MM.1S (cell line): ENCODE results near the gene KCNJ18.
"Not testable (repeated sequence)": the region's sequence is repeated elsewhere in the genome, so short reads cannot be mapped to it uniquely, and the experiment has no call there.

Source experiments
- DNase-seq: peaks from one replicate; pipeline ENCODE4 v3.0.0-alpha.2; 2015
- H2AFZ ChIP-seq: fragments of 300-600 bp; sonication (generic); 2 replicates; pipeline ENCODE4 v1.6.0; 2016; ENCODE audit warnings: antibody characterized with exemption, low read length
- H3F3A ChIP-seq: fragments of 300-600 bp; sonication (generic); 2 replicates; pipeline ENCODE4 v1.6.1; 2016; ENCODE audit warnings: mild to moderate bottlenecking, antibody characterized with exemption, low read length, moderate library complexity, mixed read lengths; ENCODE audit not compliant: insufficient read depth
- H3K27ac ChIP-seq: fragments of 300-600 bp; sonication (generic); 2 replicates; pipeline ENCODE4 v1.5.1; 2016; ENCODE audit warnings: mild to moderate bottlenecking, low read length
- H3K27me3 ChIP-seq: fragments of 300-600 bp; sonication (generic); replicated peaks from 2 replicates; pipeline ENCODE4 v1.6.0; 2016; ENCODE audit warnings: low read length; ENCODE audit not compliant: insufficient read depth
- H3K36me3 ChIP-seq: fragments of 300-600 bp; sonication (generic); replicated peaks from 2 replicates; pipeline ENCODE4 v1.6.1; 2016; ENCODE audit warnings: mild to moderate bottlenecking, low read length, mixed read lengths; ENCODE audit not compliant: insufficient read depth
- H3K4me1 ChIP-seq: fragments of 300-600 bp; sonication (generic); 2 replicates; pipeline ENCODE4 v1.6.1; 2016; ENCODE audit warnings: low read length, mixed read lengths
- H3K4me2 ChIP-seq: fragments of 300-600 bp; sonication (generic); 2 replicates; pipeline ENCODE4 v1.6.0; 2016; ENCODE audit warnings: low read depth, low read length
- H3K4me3 ChIP-seq: fragments of 300-600 bp; sonication (generic); 2 replicates; pipeline ENCODE4 v1.5.1; 2016; ENCODE audit warnings: low read length, mixed read lengths
- H3K79me2 ChIP-seq: fragments of 300-600 bp; sonication (generic); 2 replicates; pipeline ENCODE4 v1.6.1; 2016; ENCODE audit warnings: mixed run types, low read length, mixed read lengths
- H3K9ac ChIP-seq: fragments of 300-600 bp; sonication (generic); 2 replicates; pipeline ENCODE4 v1.6.1; 2016; ENCODE audit warnings: low read length, mixed read lengths
- H3K9me2 ChIP-seq: fragments of 300-600 bp; sonication (generic); replicated peaks from 2 replicates; pipeline ENCODE4 v1.6.1; 2016; ENCODE audit warnings: mild to moderate bottlenecking, low read length, mixed read lengths; ENCODE audit not compliant: insufficient read depth
- H3K9me3 ChIP-seq: fragments of 300-600 bp; sonication (generic); replicated peaks from 2 replicates; pipeline ENCODE4 v1.6.1; 2016; ENCODE audit warnings: mild to moderate bottlenecking, low read length, mixed read lengths; ENCODE audit not compliant: insufficient read depth
- H4K20me1 ChIP-seq: fragments of 300-600 bp; sonication (generic); 2 replicates; pipeline ENCODE4 v1.6.1; 2016; ENCODE audit warnings: mild to moderate bottlenecking, low read length, moderate library complexity, mixed read lengths; ENCODE audit not compliant: insufficient read depth
- EZH2 ChIP-seq: fragments of 300-600 bp; sonication (generic); optimal IDR thresholded peaks from 2 replicates; pipeline ENCODE3; 2017; ENCODE audit warnings: low read depth, mild to moderate bottlenecking, antibody characterized with exemption, low read length, mixed read lengths
- EZH2phosphoT487 ChIP-seq: fragments of 300-600 bp; sonication (generic); IDR thresholded peaks from 2 replicates; pipeline ENCODE4 v1.6.1; 2018; ENCODE audit warnings: antibody characterized with exemption, low read length
- TF ChIP-seq, protein P1 (sequence below): fragments of 300-600 bp; sonication (generic); IDR thresholded peaks from 2 replicates; pipeline ENCODE4 v1.5.1; 2016; ENCODE audit warnings: antibody characterized with exemption, low read length, mixed read lengths

KCNJ18 gene

DNA sequence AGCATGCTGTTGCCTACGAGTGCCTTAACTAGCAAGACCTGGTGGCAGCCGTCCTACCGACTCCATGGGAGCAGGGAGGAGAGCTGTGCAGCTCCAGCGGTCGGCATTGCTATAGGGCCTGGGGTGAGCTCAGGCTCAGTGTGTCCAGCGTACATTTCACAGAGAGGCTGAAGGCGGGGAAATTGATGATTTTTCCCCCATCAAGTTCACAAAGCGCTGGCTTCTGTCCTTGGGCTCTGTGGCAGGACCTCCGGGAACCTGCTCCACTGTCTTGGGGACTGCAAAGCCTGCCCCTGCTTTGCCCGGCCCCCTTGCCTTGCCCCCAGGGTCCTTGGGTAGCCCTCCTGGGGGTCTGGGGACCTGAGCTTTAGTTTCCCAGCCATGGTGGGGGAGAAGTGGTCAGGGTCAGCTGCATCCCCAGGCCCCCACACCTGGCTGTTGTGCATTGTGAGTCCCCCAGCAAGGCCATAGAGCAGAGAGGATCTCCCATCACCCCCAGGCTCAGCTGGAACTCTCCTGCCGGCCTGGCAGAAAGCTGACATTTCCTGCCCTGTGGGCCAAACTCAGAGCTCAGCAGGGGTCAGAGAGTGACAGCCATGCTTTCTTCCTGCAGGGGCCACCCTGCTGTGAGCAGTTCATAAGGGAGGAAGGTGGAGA, 3.9 kb upstream of the KCNJ18 start:
- Histone ChIP-seq H3K79me2 (no peaks in the 10 kb centered on the region), H3K9me3 (no peaks in the 10 kb centered on the region), H3K4me2 (no peak overlapping the region), H3F3A (no peaks in the 10 kb centered on the region), H3K9me2 (no peaks in the 10 kb centered on the region), H2AFZ (no peak overlapping the region), H3K27ac (no peak overlapping the region), H4K20me1 (no peaks in the 10 kb centered on the region), H3K4me1 (no peaks in the 10 kb centered on the region), H3K9ac (no peak overlapping the region), H3K36me3 (no peaks in the 10 kb centered on the region), H3K27me3 (no peaks in the 10 kb centered on the region), H3K4me3 (no peak overlapping the region)
- TF ChIP-seq EZH2phosphoT487, result no peak
- TF ChIP-seq, protein P1, sequence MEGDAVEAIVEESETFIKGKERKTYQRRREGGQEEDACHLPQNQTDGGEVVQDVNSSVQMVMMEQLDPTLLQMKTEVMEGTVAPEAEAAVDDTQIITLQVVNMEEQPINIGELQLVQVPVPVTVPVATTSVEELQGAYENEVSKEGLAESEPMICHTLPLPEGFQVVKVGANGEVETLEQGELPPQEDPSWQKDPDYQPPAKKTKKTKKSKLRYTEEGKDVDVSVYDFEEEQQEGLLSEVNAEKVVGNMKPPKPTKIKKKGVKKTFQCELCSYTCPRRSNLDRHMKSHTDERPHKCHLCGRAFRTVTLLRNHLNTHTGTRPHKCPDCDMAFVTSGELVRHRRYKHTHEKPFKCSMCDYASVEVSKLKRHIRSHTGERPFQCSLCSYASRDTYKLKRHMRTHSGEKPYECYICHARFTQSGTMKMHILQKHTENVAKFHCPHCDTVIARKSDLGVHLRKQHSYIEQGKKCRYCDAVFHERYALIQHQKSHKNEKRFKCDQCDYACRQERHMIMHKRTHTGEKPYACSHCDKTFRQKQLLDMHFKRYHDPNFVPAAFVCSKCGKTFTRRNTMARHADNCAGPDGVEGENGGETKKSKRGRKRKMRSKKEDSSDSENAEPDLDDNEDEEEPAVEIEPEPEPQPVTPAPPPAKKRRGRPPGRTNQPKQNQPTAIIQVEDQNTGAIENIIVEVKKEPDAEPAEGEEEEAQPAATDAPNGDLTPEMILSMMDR, result no peak
- DNase-seq, result no peak

DNA sequence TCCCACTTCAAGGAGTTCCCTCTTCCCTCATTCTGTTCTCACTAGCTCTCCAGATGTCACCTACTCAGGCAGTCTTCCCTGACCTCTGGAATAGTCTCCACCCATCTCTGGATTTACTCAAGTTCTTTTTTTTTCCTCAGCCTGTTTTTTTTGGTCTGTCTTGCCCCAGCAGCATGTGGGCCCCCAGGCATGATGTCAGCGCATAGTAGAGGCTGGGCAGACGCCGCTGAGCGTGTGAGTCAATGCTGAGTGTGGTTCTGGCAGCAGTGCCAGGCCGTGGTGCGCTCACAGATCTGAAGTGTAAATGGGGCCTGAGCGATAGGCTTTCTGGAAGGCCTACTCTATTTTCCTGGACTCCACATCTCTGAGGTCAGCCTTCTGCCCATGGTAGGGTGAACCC, 2.7 kb upstream of the KCNJ18 start:
- Histone ChIP-seq H3K27me3 (no peaks in the 10 kb centered on the region), H3K79me2 (no peaks in the 10 kb centered on the region), H3K36me3 (no peaks in the 10 kb centered on the region), H3K4me1 (no peaks in the 10 kb centered on the region), H3K27ac (no peak overlapping the region), H2AFZ (no peak overlapping the region), H3F3A (no peaks in the 10 kb centered on the region), H3K9me3 (no peaks in the 10 kb centered on the region), H3K9me2 (no peaks in the 10 kb centered on the region), H3K9ac (no peak overlapping the region), H4K20me1 (no peaks in the 10 kb centered on the region), H3K4me3 (no peak overlapping the region), H3K4me2 (no peak overlapping the region)
- TF ChIP-seq EZH2phosphoT487 (no peak), EZH2 (no peak)
- TF ChIP-seq, protein P1, result no peak
- no peak for DNase-seq

DNA sequence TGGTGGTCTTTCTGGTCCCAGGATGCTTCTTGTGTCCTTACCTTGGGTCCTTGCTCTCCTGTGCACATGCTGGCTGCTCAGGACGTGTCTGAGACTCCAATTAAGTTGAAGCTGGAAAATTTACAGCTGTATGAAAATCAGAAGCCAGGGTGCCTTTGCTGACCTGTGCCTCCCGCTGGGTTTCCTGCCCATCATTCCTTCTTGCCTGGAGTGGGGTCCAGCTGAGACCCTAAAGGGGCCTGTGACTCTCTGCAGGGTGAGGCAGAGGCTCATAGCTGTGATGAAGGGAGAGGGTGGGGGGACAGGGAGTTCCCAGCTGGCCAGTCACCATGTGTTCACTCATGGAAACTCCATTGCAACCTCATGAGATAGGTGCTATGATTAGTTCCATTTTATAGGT, 1.5 kb upstream of the KCNJ18 start:
- not testable (repeated sequence) for H3K4me3 ChIP-seq, DNase-seq, H3K27ac ChIP-seq, H3K79me2 ChIP-seq, H3K27me3 ChIP-seq, H3K4me2 ChIP-seq, H3F3A ChIP-seq, H3K9ac ChIP-seq, H3K36me3 ChIP-seq, H4K20me1 ChIP-seq, H3K4me1 ChIP-seq, H3K9me2 ChIP-seq, H3K9me3 ChIP-seq, H2AFZ ChIP-seq

DNA sequence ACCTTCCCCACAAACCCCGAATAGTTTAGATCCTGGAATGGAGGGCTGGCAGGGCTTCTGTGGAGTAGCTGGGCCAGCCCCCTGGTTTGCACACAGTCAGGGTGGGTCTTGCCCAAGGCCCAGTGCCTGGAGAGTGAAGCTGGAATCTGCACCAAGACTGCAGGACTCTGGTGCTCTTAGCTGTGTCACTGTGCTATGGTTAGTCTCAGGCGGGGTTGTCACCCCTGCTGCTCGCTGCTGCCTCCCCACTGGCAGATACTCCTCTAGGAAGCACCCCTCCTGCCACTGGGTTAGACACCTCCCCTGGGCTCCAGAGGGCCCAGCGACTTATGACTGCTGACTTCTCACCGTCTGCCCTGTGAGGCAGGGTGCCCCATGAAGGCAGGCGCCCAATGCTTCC, 842 bp upstream of the KCNJ18 start:
- H3K4me1 ChIP-seq, H2AFZ ChIP-seq, H3K36me3 ChIP-seq, H3K9ac ChIP-seq, H3K9me2 ChIP-seq, H4K20me1 ChIP-seq, H3K27me3 ChIP-seq, H3K4me3 ChIP-seq, DNase-seq, H3F3A ChIP-seq, H3K9me3 ChIP-seq, H3K27ac ChIP-seq, H3K79me2 ChIP-seq, H3K4me2 ChIP-seq: not testable (repeated sequence)

DNA sequence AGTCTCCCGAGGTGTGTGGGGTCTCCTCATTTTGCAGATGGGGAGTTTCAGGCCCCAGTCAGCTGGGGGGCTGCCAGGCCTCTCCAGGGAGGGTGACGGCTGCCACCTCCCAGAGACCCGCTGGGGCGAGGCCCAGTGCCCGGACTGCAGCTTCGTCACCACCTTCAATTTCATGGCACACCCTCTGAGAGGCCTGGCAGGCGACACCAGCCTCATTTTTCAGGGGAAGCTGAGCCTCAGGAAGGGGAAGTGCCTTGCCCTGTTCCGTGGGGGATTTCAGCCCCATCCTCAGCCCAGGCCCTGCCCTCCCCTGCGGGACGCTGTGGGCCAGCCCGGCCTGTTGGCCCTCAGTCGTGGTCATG, 362 bp downstream of the KCNJ18 start:
- not testable (repeated sequence) for H4K20me1 ChIP-seq

DNA sequence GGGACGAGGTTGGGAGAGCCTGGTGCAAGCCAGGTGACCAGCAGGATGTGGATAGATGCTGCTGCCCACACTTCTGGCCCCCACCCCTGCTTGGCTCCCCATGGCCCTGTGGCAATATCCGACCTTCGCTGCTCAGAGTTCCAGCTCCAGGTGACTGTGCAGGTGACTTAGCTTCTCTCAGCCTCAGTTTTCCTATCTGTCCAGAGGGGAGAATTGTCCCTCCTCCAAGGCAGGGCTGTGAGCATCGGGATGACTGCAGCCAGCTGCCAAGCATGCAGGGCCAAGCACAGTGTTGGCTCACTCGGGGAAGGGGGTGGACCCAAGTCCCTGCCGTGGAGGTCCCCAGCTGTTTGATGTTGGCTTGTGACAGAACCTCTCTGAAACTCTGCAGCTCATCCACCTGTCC, 1.1 kb downstream of the KCNJ18 start:
- DNase-seq, H3K36me3 ChIP-seq, H3K4me3 ChIP-seq, H3K27me3 ChIP-seq, H3F3A ChIP-seq, H3K79me2 ChIP-seq, H3K4me2 ChIP-seq, H3K9me2 ChIP-seq, H4K20me1 ChIP-seq, H3K9me3 ChIP-seq, H3K27ac ChIP-seq, H2AFZ ChIP-seq, H3K9ac ChIP-seq, H3K4me1 ChIP-seq: not testable (repeated sequence)

More for the DNA sequence above, 362 bp downstream of the KCNJ18 start:
- H3K9me2 ChIP-seq, H3K4me2 ChIP-seq, H3K9ac ChIP-seq, H3K27ac ChIP-seq, H3K4me1 ChIP-seq, H3K9me3 ChIP-seq, H3F3A ChIP-seq, H3K4me3 ChIP-seq, H3K27me3 ChIP-seq, DNase-seq, H3K36me3 ChIP-seq, H2AFZ ChIP-seq, H3K79me2 ChIP-seq: not testable (repeated sequence)
